ENCODE measurements around the gene UNC50. TPM values are rescaled to one million over a fixed set of nuclear protein-coding genes. Genes with fewer than 3 reads are reported as not detected.

Gene UNC50
- total RNA-seq, 6 experiments from 2014 or later: 38.3 to 43.2 (median 41.6) TPM

GRCh38 chr2:98649135-98649991, 41.0 kb downstream of the UNC50 start:
- TF ChIP-seq, protein P1, sequence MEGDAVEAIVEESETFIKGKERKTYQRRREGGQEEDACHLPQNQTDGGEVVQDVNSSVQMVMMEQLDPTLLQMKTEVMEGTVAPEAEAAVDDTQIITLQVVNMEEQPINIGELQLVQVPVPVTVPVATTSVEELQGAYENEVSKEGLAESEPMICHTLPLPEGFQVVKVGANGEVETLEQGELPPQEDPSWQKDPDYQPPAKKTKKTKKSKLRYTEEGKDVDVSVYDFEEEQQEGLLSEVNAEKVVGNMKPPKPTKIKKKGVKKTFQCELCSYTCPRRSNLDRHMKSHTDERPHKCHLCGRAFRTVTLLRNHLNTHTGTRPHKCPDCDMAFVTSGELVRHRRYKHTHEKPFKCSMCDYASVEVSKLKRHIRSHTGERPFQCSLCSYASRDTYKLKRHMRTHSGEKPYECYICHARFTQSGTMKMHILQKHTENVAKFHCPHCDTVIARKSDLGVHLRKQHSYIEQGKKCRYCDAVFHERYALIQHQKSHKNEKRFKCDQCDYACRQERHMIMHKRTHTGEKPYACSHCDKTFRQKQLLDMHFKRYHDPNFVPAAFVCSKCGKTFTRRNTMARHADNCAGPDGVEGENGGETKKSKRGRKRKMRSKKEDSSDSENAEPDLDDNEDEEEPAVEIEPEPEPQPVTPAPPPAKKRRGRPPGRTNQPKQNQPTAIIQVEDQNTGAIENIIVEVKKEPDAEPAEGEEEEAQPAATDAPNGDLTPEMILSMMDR (IDR thresholded peaks at IDR 0.05): peak; percentile 99
- Mint-ChIP-seq H3K27ac (no peak overlapping the region), H3K9me3 (no peaks in the 10 kb centered on the region), H3K4me3 (no peak overlapping the region), H3K4me1 (ENCODE audit: low read depth) (no peaks in the 10 kb centered on the region), H3K36me3 (ENCODE audit: low read depth) (no peaks in the 10 kb centered on the region), H3K27me3 (ENCODE audit: insufficient read depth) (peaks cover 10% of the 10 kb centered on the region)
- DNase-seq: peak; percentile 65

DNA sequence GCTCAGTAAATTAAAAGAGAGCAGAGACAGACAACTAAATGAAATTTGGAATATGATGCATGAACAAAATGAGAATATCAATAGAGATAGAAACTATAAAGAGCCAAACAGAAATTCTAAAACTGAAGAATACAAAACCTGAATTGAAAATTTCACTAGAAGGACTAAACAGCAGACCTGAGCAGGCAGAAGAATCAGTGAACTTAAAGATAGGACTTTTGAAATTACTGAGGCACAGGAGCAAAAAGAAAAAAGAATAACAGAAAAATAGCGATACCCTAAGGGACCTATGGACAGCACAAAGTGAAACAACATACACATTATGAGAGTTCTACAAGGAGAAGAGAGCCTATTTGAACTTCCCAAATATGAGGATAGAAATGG, 41.6 kb downstream of the UNC50 start:
- DNase-seq: no peak
- Mint-ChIP-seq H3K4me1 (ENCODE audit: low read depth) (no peaks in the 10 kb centered on the region), H3K27ac (no peak overlapping the region), H3K36me3 (ENCODE audit: low read depth) (no peaks in the 10 kb centered on the region), H3K27me3 (ENCODE audit: insufficient read depth) (peaks cover 5% of the 10 kb centered on the region), H3K4me3 (no peak overlapping the region), H3K9me3 (no peaks in the 10 kb centered on the region)
- TF ChIP-seq, protein P1 (IDR thresholded peaks at IDR 0.05): no peak

- Mint-ChIP-seq H3K36me3 (ENCODE audit: low read depth) (no peaks in the 10 kb centered on the region), H3K27me3 (ENCODE audit: insufficient read depth) (peaks cover 8% of the 10 kb centered on the region), H3K27ac (no peak overlapping the region), H3K4me1 (ENCODE audit: low read depth) (no peaks in the 10 kb centered on the region), H3K4me3 (no peak overlapping the region), H3K9me3 (no peaks in the 10 kb centered on the region)
- DNase-seq: no peak
- TF ChIP-seq, protein P1 (IDR thresholded peaks at IDR 0.05): no peak
Observed at GRCh38 chr2:98650998-98651397, 42.6 kb downstream of the UNC50 start.

DNA sequence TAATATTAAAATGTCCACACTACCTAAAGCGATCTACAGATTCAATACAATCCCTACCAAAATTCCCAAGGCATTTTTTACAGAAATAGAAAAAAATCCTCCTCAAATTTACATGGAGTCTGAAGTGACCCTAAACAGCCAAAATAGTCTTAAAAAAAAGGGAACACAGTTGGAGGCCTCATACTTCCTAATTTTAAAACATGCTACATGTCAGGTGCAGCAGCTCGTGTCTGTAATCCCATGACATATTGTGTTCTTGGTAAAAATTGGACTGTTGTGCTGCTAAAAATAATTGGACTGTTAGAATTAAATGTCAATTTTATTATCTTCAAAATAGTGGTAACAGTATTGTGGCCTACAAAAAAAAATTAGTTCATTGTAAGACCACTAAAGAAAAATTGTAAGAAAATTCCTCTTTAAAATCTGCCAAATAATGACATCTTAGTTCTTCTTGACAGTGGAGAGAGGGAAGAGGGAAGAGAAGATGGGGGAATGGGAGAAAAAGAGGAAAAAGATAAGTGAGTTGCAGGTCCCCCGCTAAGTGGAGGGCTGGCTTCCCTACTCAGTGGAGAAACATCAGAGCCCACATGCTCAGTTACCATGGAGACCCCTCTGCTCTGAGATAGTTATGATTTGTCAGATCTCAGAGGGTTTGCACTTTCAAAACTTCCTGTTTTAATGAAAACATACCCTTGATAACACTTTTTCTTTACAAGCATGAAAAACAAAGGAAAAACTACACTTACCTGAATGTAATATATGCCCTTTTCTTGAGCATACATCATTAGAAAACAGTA, 46.5 kb downstream of the UNC50 start:
- no peak for DNase-seq
- peaks cover 9% of the 10 kb centered on the region for H3K27me3 Mint-ChIP-seq (ENCODE audit: insufficient read depth)
- H3K9me3 Mint-ChIP-seq: no peaks in the 10 kb centered on the region
- no peaks in the 10 kb centered on the region for H3K36me3 Mint-ChIP-seq (ENCODE audit: low read depth)
- no peak overlapping the region for H3K4me3 Mint-ChIP-seq
- H3K27ac Mint-ChIP-seq: no peak overlapping the region
- H3K4me1 Mint-ChIP-seq (ENCODE audit: low read depth): no peaks in the 10 kb centered on the region
- TF ChIP-seq, protein P1 (IDR thresholded peaks at IDR 0.05): no peak

GRCh38 chr2:98656800-98657199, 48.4 kb downstream of the UNC50 start:
- Mint-ChIP-seq H3K27me3 (ENCODE audit: insufficient read depth) (peaks cover 8% of the 10 kb centered on the region), H3K9me3 (0 out of 2 replicates have a peak, but pooled peaks cover 6% of the 10 kb centered on the region), H3K27ac (no peak overlapping the region), H3K36me3 (ENCODE audit: low read depth) (no peaks in the 10 kb centered on the region), H3K4me3 (no peak overlapping the region), H3K4me1 (ENCODE audit: low read depth) (no peaks in the 10 kb centered on the region)
- TF ChIP-seq, protein P1 (IDR thresholded peaks at IDR 0.05): no peak
- no peak for DNase-seq

All from HFFc6 (cell line).